Measurements from ENCODE around the gene ZNF70.

The ZNF70 gene

DNA sequence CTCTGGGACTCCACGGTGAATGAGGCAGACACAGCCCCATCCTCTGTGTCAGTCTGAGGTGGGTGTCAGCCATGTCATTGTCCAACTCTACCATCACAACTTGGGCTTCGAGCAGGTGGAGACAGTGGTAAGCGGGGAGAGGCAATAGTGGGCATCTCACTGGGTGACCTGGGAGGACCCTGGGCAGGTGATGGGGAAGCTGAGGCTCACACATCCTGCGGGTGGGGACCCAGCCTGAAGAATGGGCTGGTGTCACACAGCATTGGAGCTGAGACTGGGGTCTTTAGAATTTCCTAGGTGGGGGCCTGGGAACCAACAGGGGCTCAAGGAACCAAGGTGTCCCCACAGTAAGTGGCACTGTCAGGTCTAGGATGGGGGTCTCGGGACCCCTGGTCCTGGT is 28.8 kb upstream of the ZNF70 start:
- WGBS (ENCODE audit: insufficient coverage): 92% methylated on average over 4 of the region's 5 CpGs
- H3K4me1 ChIP-seq (ENCODE audit: control extremely low read depth in 1 of 4, control insufficient read depth in 4 of 4, insufficient read depth in 4 of 4, low read length in 3 of 4): peaks cover 0 to 31% (median 25%) of the 10 kb centered on the region in 4 experiments
- no peaks in the 10 kb centered on the region for H3K36me3 ChIP-seq (ENCODE audit: control insufficient read depth in 4 of 4, insufficient read depth in 4 of 4, low read length in 3 of 4)
- no peaks in the 10 kb centered on the region for H3K9me3 ChIP-seq (ENCODE audit: control extremely low read depth in 1 of 5, control insufficient read depth in 4 of 5, insufficient read depth in 2 of 5, low read depth in 1 of 5, low read length in 4 of 5)
- DNase-seq: no peak
- no peak overlapping the region for H3K4me3 ChIP-seq (ENCODE audit: control insufficient read depth in 1 of 7, extremely low read depth in 1 of 7, insufficient read depth in 4 of 7, low read depth in 2 of 7, low read length in 6 of 7)
- ChIA-PET CTCF (interaction anchor here (1.2 kb wide), 1 partner anchor 9 kb away, joined by 3 read pairs; no protein-coding TSS in a partner anchor), POLR2A (no interaction called here)
- no peak overlapping the region for H3K27ac ChIP-seq (ENCODE audit: insufficient read depth in 1 of 2, low read depth in 1 of 2, low read length in 2 of 2, poor library complexity in 1 of 2, severe bottlenecking in 2 of 2)
- no peaks in the 10 kb centered on the region for H3K27me3 ChIP-seq (replicated peaks in 2 of 5; ENCODE audit: control insufficient read depth in 4 of 5, insufficient read depth in 5 of 5, low read length in 4 of 5)

GRCh38 chr22:23779083-23779482 is 28.2 kb upstream of the ZNF70 start:
- H3K27ac ChIP-seq (ENCODE audit: insufficient read depth in 1 of 2, low read depth in 1 of 2, low read length in 2 of 2, poor library complexity in 1 of 2, severe bottlenecking in 2 of 2): no peak overlapping the region
- peaks cover 0 to 25% (median 18%) of the 10 kb centered on the region in 4 experiments for H3K4me1 ChIP-seq (ENCODE audit: control extremely low read depth in 1 of 4, control insufficient read depth in 4 of 4, insufficient read depth in 4 of 4, low read length in 3 of 4)
- H3K9me3 ChIP-seq (ENCODE audit: control extremely low read depth in 1 of 5, control insufficient read depth in 4 of 5, insufficient read depth in 2 of 5, low read depth in 1 of 5, low read length in 4 of 5): no peaks in the 10 kb centered on the region
- H3K36me3 ChIP-seq (ENCODE audit: control insufficient read depth in 4 of 4, insufficient read depth in 4 of 4, low read length in 3 of 4): no peaks in the 10 kb centered on the region
- no peak for DNase-seq
- no peaks in the 10 kb centered on the region for H3K27me3 ChIP-seq (replicated peaks in 2 of 5; ENCODE audit: control insufficient read depth in 4 of 5, insufficient read depth in 5 of 5, low read length in 4 of 5)
- ChIA-PET CTCF (interaction anchor here (0.9 to 1.9 kb wide), 2 partner anchors 10 to 16 kb away, joined by 5 to 6 read pairs; partner anchors contain the start of gene C22orf15), POLR2A (no interaction called here)
- 94% methylated on average over 15 of the region's 16 CpGs for WGBS (ENCODE audit: insufficient coverage)
- no peak overlapping the region for H3K4me3 ChIP-seq (ENCODE audit: control insufficient read depth in 1 of 7, extremely low read depth in 1 of 7, insufficient read depth in 4 of 7, low read depth in 2 of 7, low read length in 6 of 7)

DNA sequence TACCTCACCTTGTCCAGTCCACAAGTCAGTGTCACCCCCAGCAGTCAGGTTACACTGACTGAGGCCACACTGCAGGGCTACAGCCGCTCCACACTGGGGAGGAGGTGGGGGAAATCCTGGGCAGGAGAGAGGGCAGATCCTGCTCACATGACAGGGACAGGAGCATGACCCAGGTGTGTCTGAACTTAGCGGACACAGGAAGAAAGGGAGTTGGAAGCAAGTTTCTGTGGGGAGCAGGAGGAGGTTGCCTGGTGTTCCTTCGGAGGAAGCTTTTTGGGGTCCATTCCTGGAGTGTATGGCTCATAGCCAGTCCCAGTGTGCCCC is 27.6 kb upstream of the ZNF70 start:
- ChIA-PET POLR2A (no interaction called here), CTCF (interaction anchor here (0.9 to 2.8 kb wide), 7 partner anchors 9 to 554 kb away, joined by 3 to 14 read pairs (median 5); partner anchors contain the start of gene C22orf15)
- 95% methylated on average over 3 of the region's 3 CpGs for WGBS (ENCODE audit: insufficient coverage)
- no peak overlapping the region for H3K4me3 ChIP-seq (ENCODE audit: control insufficient read depth in 1 of 7, extremely low read depth in 1 of 7, insufficient read depth in 4 of 7, low read depth in 2 of 7, low read length in 6 of 7)
- H3K9me3 ChIP-seq (ENCODE audit: control extremely low read depth in 1 of 5, control insufficient read depth in 4 of 5, insufficient read depth in 2 of 5, low read depth in 1 of 5, low read length in 4 of 5): no peaks in the 10 kb centered on the region
- H3K4me1 ChIP-seq (ENCODE audit: control extremely low read depth in 1 of 4, control insufficient read depth in 4 of 4, insufficient read depth in 4 of 4, low read length in 3 of 4): peaks cover 0 to 19% (median 13%) of the 10 kb centered on the region in 4 experiments
- H3K27me3 ChIP-seq (replicated peaks in 2 of 5; ENCODE audit: control insufficient read depth in 4 of 5, insufficient read depth in 5 of 5, low read length in 4 of 5): peaks cover 0 to 3% (median 0%) of the 10 kb centered on the region in 5 experiments
- no peaks in the 10 kb centered on the region for H3K36me3 ChIP-seq (ENCODE audit: control insufficient read depth in 4 of 4, insufficient read depth in 4 of 4, low read length in 3 of 4)
- no peak for DNase-seq
- H3K27ac ChIP-seq (ENCODE audit: insufficient read depth in 1 of 2, low read depth in 1 of 2, low read length in 2 of 2, poor library complexity in 1 of 2, severe bottlenecking in 2 of 2): no peak overlapping the region

DNA sequence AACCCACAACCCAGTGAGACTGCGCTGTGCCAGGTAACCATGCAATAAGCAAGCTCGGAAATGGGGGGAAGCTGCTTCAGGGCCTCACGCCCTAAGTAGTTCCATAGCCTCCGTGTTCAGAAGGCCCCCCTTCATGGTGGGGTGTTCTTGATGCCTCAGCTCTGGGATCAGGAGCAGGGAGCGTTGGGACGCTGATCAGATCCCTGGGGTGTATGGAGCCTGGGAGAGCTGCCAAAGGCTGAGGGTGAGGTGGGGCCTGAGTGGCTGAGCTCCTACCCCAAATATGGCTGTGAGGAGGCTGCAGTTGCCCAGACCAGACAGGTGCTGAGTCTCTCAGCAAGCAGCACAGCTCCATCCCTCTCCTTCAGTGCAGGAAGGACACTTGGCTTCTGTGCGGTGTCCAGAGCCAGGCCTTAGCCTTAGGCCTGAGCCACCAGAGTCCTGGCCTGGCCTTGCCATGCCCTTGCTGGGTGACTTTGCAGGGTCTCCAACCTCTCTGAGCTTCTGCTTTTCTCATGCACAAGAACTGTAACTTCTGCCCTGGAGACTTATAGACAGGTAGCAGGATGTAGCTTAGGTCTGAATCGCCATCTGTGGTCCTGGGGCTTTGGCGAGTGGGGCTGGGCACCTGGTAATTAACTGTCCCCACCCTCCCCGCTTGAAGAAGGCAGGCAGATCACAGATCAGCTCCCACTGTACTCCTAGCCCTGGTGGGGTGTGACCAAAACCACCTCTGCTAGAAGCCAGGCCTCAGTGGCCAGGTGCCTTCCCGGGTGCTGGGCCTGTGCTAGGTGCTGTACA is 27.1 kb upstream of the ZNF70 start:
- 100% methylated on average over 10 of the region's 11 CpGs for WGBS (ENCODE audit: insufficient coverage)
- H3K36me3 ChIP-seq (ENCODE audit: control insufficient read depth in 4 of 4, insufficient read depth in 4 of 4, low read length in 3 of 4): no peaks in the 10 kb centered on the region
- peaks cover 0 to 8% (median 0%) of the 10 kb centered on the region in 5 experiments for H3K27me3 ChIP-seq (replicated peaks in 2 of 5; ENCODE audit: control insufficient read depth in 4 of 5, insufficient read depth in 5 of 5, low read length in 4 of 5)
- ChIA-PET CTCF (interaction anchor here (0.6 to 2.8 kb wide), 7 partner anchors 8 to 554 kb away, joined by 3 to 14 read pairs (median 3); no protein-coding TSS in a partner anchor), POLR2A (no interaction called here)
- H3K4me1 ChIP-seq (ENCODE audit: control extremely low read depth in 1 of 4, control insufficient read depth in 4 of 4, insufficient read depth in 4 of 4, low read length in 3 of 4): peaks cover 0 to 15% (median 12%) of the 10 kb centered on the region in 4 experiments
- H3K9me3 ChIP-seq (ENCODE audit: control extremely low read depth in 1 of 5, control insufficient read depth in 4 of 5, insufficient read depth in 2 of 5, low read depth in 1 of 5, low read length in 4 of 5): no peaks in the 10 kb centered on the region
- H3K27ac ChIP-seq (ENCODE audit: insufficient read depth in 1 of 2, low read depth in 1 of 2, low read length in 2 of 2, poor library complexity in 1 of 2, severe bottlenecking in 2 of 2): no peak overlapping the region
- DNase-seq: no peak
- no peak overlapping the region for H3K4me3 ChIP-seq (ENCODE audit: control insufficient read depth in 1 of 7, extremely low read depth in 1 of 7, insufficient read depth in 4 of 7, low read depth in 2 of 7, low read length in 6 of 7)

DNA sequence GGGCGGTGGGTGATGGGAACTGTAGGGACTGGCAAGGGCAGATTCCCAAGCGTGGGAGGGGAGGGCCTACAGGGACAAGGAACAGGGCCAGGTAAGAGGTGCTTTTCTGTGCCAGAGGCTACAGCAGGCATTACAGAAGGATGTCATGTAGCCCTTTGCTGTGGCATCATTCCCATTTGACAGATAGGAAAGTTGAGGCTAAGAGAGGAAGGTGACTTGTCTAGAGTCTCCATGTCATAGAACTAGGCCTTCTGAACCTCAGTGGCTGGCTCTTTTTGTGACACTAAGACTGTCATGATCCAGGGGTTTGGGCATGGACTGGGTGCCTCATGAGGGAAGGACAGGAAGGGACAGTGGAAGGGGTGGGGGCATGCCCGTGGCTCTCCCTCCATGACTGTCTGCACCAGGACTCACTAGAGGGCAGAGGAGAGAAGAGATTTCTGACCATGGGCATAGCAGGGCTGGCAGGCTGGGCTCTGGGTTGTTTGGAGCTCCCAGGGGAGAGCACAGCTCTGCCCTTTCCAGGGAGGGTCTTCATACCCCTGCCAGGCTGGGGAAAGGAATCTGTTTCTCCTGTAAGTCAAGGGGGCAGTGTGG is 25.0 kb upstream of the ZNF70 start:
- 81% methylated on average over 3 of the region's 3 CpGs for WGBS (ENCODE audit: insufficient coverage)
- CTCF ChIA-PET: interaction anchor here (1.3 to 2.8 kb wide), 4 partner anchors 9 to 76 kb away, joined by 3 to 14 read pairs (median 6); no protein-coding TSS in a partner anchor

DNA sequence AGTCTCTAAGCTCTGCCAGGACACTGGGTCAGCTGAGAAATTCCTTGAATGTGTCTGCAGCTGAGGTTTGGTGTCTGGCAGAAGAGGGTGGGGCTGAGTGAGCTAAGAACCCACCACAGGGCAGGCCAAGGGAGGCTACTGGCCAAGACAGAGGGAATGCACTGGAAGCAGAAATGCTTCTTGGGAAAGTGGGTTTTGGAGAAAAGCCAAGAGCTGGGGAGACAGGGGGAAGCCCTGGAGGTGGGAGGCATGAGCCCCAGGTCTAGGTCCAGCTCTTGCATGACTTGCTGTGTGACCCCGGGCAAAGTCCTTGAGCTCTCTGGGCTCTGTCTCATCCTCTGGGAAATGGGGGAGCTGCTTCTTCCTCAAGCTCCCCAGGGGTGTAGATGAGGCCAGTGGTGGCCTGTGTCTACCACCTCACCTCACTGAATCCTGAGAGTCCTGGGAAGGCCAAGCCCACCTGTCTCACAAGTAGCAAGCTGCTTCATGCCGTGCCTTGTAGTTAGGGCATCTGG is 24.1 kb upstream of the ZNF70 start:
- Histone ChIP-seq H3K27me3 (replicated peaks in 2 of 5; ENCODE audit: control insufficient read depth in 4 of 5, insufficient read depth in 5 of 5, low read length in 4 of 5) (peaks cover 0 to 10% (median 0%) of the 10 kb centered on the region in 5 experiments), H3K4me1 (ENCODE audit: control extremely low read depth in 1 of 4, control insufficient read depth in 4 of 4, insufficient read depth in 4 of 4, low read length in 3 of 4) (peaks cover 2 to 24% (median 18%) of the 10 kb centered on the region in 4 experiments), H3K27ac (ENCODE audit: insufficient read depth in 1 of 2, low read depth in 1 of 2, low read length in 2 of 2, poor library complexity in 1 of 2, severe bottlenecking in 2 of 2) (no peak overlapping the region), H3K4me3 (ENCODE audit: control insufficient read depth in 1 of 7, extremely low read depth in 1 of 7, insufficient read depth in 4 of 7, low read depth in 2 of 7, low read length in 6 of 7) (no peak overlapping the region), H3K36me3 (ENCODE audit: control insufficient read depth in 4 of 4, insufficient read depth in 4 of 4, low read length in 3 of 4) (no peaks in the 10 kb centered on the region), H3K9me3 (ENCODE audit: control extremely low read depth in 1 of 5, control insufficient read depth in 4 of 5, insufficient read depth in 2 of 5, low read depth in 1 of 5, low read length in 4 of 5) (no peaks in the 10 kb centered on the region)
- CTCF ChIA-PET: interaction anchor here (1.0 to 3.0 kb wide), 7 partner anchors 10 to 77 kb away, joined by 3 to 18 read pairs (median 8); partner anchors contain the start of gene SMARCB1
- WGBS (ENCODE audit: insufficient coverage): no CpG with 5 or more reads among the region's 2 CpGs
- POLR2A ChIA-PET: no interaction called here
- no peak for DNase-seq

More for the DNA sequence above, 25.0 kb upstream of the ZNF70 start:
- Histone ChIP-seq H3K4me1 (ENCODE audit: control extremely low read depth in 1 of 4, control insufficient read depth in 4 of 4, insufficient read depth in 4 of 4, low read length in 3 of 4) (peaks cover 2 to 18% (median 15%) of the 10 kb centered on the region in 4 experiments), H3K27ac (ENCODE audit: insufficient read depth in 1 of 2, low read depth in 1 of 2, low read length in 2 of 2, poor library complexity in 1 of 2, severe bottlenecking in 2 of 2) (no peak overlapping the region), H3K36me3 (ENCODE audit: control insufficient read depth in 4 of 4, insufficient read depth in 4 of 4, low read length in 3 of 4) (no peaks in the 10 kb centered on the region), H3K4me3 (ENCODE audit: control insufficient read depth in 1 of 7, extremely low read depth in 1 of 7, insufficient read depth in 4 of 7, low read depth in 2 of 7, low read length in 6 of 7) (no peak overlapping the region), H3K27me3 (replicated peaks in 2 of 5; ENCODE audit: control insufficient read depth in 4 of 5, insufficient read depth in 5 of 5, low read length in 4 of 5) (peaks cover 0 to 10% (median 0%) of the 10 kb centered on the region in 5 experiments), H3K9me3 (ENCODE audit: control extremely low read depth in 1 of 5, control insufficient read depth in 4 of 5, insufficient read depth in 2 of 5, low read depth in 1 of 5, low read length in 4 of 5) (no peaks in the 10 kb centered on the region)
- POLR2A ChIA-PET: interaction anchor here (0.6 kb wide), 2 partner anchors 31 to 533 kb away, joined by 3 to 4 read pairs; no protein-coding TSS in a partner anchor
- no peak for DNase-seq
